ENCODE measurements around the gene CRISPLD2.
"Not testable (repeated sequence)": the region's sequence is repeated elsewhere in the genome, so short reads cannot be mapped to it uniquely, and the experiment has no call there.

Gene CRISPLD2

GRCh38 chr16:84864326-84864955, 44.7 kb downstream of the CRISPLD2 start:
- no peak for DNase-seq

DNA sequence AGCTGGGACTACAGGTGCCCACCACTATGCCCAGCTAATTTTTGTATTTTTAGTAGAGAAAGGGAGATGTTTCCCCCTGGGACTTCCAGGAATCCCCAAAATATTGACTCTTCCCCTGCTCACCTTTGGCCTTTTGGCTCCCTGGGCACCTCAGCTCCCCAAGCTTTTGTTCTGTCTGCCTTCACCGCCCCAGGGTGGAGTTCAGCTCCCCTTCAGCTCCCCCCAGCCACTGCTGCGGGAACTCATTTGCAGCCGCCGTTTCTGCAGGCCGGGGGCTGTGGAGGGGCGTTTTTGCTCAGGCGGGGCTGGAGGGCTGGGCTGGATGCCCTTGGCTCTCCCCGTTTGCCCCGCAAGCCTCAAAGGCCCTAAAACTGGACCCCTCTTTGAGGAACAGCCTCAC, 47.9 kb downstream of the CRISPLD2 start:
- DNase-seq, result no peak

DNA sequence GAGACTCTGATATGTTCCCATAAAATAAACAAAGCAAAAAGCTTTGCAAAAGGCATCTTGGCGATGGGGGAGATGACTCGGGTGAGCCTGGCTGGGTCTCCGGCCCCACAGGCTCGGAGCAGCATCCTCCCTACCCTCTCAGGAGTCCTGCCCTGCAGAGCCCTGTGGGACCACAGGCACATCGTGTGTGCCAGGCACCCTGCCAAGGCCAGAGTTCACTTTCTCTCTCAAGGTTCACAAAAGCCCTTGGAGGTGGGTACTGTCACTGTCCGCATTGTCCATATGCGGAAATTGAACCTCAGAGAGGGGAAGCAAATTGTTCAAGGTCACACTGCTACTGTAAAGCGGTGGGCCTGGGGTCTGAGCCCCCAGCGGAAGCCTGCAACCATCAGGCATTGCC, 48.5 kb downstream of the CRISPLD2 start:
- DNase-seq, result no peak

DNA sequence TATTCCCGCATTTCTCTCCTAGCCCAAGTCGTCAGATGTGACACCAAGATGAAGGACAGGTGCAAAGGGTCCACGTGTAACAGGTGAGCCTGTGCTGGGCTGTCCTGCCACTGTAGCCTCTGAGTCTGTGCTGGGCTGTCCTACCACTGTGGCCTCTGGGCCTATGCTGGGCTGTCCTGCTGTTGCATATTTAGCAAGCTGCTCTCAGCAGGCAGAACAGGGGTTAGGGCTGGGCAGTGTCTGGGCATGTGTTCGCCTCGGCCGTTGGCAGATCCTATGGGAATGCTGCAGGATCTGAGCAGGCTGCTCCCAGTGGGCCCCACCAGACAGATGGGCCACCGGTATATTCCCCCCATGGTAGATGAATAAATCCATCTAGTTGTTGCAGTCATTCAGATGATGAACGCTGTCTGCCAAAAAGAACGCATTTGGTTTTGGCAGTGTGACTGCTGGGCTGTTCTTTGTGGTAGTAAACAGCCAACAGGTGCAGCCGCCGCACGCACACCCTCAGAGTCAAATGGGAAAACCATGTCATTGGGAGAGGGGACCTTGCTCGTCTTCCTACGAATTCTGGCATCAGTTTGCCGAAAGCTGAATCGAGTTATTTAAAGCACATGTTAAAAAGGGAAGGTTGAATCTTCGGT, 49.2 kb downstream of the CRISPLD2 start:
- no peak for DNase-seq

DNA sequence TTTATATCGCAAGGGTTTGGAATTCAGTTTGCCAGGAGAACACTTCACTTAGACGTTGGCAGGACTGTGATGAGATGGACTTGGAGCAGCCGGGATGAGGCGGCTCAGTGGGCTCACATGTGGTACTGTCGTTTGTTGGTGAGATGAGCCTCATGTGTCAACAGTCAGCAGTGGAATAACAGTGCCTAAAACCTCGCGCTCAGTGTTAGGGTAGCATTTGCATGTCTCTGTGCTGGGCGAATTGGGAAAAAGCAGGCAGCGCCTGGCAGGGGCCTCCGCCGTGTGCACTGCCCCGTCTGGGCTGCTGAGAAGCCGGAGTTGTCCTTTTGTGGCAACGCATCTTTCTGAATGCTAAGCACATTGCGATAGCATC, 49.7 kb downstream of the CRISPLD2 start:
- no peak for DNase-seq

GRCh38 chr16:84872971-84873370, 53.2 kb downstream of the CRISPLD2 start:
- not testable (repeated sequence) for DNase-seq

- DNase-seq, result no peak
Observed at GRCh38 chr16:84874004-84874435, 54.2 kb downstream of the CRISPLD2 start.

DNA sequence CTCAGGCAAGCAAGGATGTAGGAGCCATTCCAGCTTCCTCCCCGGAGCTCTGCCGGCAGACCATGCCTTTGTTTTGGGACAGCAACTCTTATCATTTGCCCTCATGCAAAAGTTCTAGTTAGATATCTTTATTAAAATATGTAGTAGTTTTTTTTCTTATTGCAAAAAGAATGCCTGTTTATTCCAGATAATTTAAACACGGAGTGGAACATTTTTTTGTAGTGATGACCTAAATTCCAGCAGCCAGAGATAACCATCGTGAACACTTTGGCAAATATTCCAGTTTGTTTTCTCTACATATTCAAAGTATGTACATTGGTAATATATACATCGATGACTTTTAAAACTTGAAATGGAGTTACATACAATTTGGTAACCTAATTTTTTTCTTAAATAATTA, 54.8 kb downstream of the CRISPLD2 start:
- DNase-seq, result no peak

- no peak for DNase-seq
Observed at GRCh38 chr16:84874983-84875382, 55.2 kb downstream of the CRISPLD2 start.

GRCh38 chr16:84875846-84876245, 56.1 kb downstream of the CRISPLD2 start:
- DNase-seq, result no peak

DNA sequence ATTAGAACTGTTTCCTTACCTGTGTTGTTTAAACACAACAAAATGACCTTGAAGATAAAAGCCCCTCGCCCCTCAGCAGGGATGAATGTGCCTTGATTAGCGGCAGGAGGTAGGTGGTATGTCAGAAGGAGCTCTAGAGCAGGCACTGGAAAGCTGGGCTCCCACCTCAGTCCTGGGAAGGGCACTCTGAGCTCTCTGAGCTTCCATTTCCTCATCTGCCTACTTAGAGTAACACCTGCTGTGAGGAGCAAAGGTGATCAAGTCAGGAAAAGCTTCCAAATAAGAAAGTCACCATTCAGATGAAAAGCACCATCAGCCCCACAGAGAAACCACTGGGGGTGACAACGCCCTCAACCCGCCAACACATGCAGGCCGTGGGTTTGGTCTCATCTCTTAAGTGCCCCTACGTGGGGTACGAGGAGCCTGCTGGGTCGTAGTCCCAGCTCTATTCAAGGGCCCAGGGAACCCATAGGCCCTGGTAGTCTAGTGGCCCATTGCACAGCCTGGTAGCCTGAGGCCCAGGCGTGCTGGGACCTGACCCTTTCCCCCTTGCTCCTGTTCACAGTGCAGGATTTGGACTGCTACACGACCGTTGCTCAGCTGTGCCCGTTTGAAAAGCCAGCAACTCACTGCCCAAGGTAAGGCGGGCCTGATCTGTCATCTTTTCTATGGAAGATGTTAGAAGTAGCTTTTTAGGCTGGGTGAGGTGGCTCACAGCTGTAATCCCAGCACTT, 57.3 kb downstream of the CRISPLD2 start:
- DNase-seq, result no peak

DNA sequence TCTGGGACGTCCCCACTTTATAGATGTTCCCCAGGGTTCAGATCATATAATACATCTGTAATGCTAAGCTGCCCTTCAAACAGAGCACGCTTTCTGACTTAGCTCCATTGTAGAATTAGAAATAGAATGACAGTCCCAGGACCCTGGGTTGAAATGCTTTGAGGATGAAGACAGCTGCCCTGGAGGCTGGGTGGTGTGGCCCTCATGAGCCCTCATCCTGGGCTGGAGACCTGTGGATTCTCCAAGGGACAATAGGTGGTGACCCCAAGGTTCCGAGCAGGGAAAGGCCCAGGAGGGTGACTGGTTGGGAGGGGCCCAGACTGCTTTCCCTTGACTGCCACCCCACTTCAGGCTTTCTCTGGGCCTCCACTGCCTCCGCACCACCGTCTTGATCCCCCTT, 59.0 kb downstream of the CRISPLD2 start:
- DNase-seq, result no peak

- DNase-seq, result no peak
Observed at GRCh38 chr16:84879569-84880487, 60.0 kb downstream of the CRISPLD2 start.

GRCh38 chr16:84881702-84882521, 62.1 kb downstream of the CRISPLD2 start:
- DNase-seq, result no peak

DNA sequence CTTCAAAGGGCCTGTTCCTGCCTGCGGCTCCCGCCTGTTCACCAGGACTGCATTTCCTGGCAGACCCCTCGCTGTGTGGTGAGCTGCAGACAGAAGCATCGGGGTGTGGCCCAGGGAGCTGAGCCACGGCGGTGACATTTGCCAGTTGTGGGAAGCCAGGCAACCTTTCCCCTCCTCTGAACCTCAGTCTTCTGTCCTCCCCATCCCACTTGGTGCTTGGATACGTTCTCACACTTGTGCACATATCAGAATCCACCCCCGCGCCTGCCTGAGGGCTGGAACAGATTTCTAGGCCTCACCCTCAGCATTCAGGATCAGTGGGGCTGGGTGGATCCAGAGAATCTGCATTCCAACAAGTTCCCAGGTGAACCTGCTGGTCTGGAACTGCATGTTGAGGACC, 63.5 kb downstream of the CRISPLD2 start:
- DNase-seq, result no peak

- DNase-seq, result no peak
Observed at GRCh38 chr16:84884246-84884595, 64.4 kb downstream of the CRISPLD2 start.

DNA sequence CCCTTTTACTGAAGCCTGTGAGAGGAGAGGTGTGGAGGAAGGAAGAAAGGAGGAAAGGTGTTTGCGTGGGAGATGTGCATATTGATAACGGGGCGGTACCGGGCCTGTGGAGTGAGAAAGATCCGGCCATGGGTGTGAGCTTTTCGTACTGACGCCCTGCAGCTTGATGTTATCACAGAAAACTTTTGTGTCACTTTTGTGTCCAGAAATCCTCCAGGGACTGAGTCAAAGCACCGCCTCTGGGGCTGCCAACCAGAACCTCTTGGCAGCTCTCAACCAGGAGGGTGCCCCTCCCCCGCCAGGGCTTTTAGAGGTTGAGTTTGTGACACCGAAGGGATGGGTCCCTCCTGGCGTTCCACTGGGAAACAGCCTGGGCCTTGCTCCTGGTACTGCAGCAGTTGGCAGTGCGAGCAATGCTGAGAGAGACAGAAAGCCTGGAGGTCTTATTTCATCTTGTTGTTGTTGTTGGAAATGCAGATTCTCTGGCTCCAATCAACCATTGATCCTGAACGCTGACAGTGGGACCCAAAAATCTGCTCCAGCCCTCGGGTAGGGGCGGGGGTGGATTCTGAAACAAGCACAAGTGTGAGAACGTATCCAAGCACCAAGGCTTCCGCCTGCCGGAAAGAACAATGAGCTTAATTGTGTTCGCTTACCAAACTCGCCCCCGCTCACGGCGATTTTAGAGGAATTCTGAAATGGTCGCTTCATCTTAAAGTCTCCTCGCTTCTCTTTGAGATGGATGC, 65.0 kb downstream of the CRISPLD2 start:
- DNase-seq, result no peak

DNA sequence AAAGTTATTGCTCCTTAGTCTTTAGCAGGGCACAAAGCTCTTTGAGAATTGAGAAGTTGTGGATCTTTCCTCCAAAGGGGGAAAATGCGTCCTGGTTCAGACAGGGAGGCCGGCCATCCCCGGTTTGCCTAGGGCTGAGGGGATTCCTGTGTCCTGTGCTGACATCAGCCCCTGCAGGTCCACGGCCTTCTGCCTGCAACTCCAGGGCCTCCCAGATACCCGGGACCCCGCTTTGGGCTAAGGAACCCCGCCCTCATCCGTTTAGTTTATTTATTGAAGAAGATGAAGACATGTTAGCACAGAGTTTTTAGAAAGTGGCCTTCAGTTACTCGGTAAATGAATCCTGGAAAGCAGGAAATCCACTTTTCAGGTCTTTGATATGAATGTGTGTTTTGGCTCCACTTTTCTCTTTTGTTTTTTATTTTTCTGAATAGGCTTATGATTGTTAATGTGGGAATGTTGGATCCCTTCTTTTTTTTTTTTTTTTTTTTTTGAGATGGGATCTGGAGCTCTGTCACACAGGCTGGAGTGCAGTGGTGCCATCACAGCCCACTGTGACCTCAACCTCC, 65.6 kb downstream of the CRISPLD2 start:
- DNase-seq, result no peak

DNA sequence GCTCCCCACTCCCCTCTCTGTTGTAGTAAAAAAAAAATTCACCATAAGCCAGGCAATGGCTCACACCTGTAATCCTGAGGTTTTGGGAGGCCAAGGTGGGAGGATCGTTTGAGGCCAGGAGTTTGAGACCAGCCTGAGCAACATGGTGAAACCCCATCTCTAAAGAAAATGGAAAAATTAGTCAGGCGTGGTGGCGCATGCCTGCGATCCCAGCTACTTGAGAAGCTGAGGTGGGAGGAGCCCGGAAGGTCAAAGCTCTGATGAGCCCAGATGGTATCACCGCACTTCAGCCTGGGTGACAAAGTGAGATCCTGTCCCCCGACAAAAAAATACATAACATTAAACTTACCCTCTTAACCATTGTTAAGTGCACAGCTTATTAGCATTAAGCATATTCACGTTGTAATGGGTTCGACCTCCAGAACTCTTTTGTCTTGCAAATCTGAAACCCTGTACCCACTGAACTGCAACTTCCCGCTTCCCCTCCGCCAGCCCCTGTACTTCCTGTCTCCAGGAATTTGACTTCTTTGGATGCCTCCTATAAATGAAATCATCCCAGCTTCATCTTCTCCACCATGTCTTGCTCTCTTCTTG, 66.8 kb downstream of the CRISPLD2 start:
- DNase-seq, result no peak

DNA sequence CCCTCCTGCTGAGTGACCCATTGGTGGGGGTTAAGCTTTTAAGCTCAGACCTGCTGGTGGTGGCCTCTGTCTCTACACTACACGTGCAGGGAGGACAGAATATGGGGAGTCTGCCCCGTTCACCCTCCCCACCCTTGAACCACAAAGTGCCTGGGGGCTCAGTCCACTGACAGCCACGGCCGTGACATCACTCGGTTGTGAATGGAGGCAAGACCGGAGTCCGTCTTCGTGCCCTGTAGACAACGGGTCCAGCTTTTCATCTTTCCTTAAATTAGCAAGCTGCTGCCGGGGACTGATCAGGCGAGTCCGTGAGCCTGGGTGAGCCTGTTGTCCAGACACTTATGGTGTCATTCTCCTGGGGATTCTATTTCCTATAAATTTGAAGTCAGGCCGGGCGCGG, 67.4 kb downstream of the CRISPLD2 start:
- no peak for DNase-seq

- no peak for DNase-seq
Observed at GRCh38 chr16:84888450-84888849, 68.7 kb downstream of the CRISPLD2 start.

Data from bone marrow (tissue), 2 donors.